Progenitor cell of endocrine pancreas (in vitro differentiated cells): ENCODE results near the gene CA12. TPM values are rescaled to one million over a fixed set of nuclear protein-coding genes. Genes with fewer than 3 reads are reported as not detected.
"Not testable (repeated sequence)": the region's sequence is repeated elsewhere in the genome, so short reads cannot be mapped to it uniquely, and the experiment has no call there.

Experiments
- DNase-seq: peaks from one replicate; pipeline ENCODE4 v3.0.0; 2021; ENCODE audit warnings: low spot score; ENCODE audit not compliant: unreplicated experiment
- H3K27ac Mint-ChIP-seq: 2 replicates; pipeline ENCODE4 v1.8.0; 2021; ENCODE audit warnings: mild to moderate bottlenecking, moderate library complexity, mixed read lengths
- H3K27me3 Mint-ChIP-seq: 2 replicates; pipeline ENCODE4 v1.8.0; 2021; ENCODE audit warnings: mixed read lengths
- H3K36me3 Mint-ChIP-seq: 2 replicates; pipeline ENCODE4 v1.8.0; 2022; ENCODE audit warnings: mixed read lengths; ENCODE audit not compliant: insufficient read depth
- H3K4me1 Mint-ChIP-seq: 2 replicates; pipeline ENCODE4 v1.8.0; 2021; ENCODE audit warnings: low read depth, mixed read lengths
- H3K4me3 Mint-ChIP-seq: 2 replicates; pipeline ENCODE4 v1.8.0; 2021; ENCODE audit warnings: low read depth, mild to moderate bottlenecking, moderate library complexity, mixed read lengths
- H3K9me3 Mint-ChIP-seq: 2 replicates; pipeline ENCODE4 v1.8.0; 2021; ENCODE audit warnings: low read depth, mixed read lengths
- total RNA-seq: library from RNA; stranded (reverse); gene quantifications from 2 replicates; pipeline ENCODE4 v1.2.1, GENCODE V29; 2021
- TF ChIP-seq, protein P1 (sequence below): fragments of 200-600 bp; sonication (generic); IDR thresholded peaks from one replicate; pipeline ENCODE4 v1.5.0; 2021; ENCODE audit warnings: antibody characterized with exemption, mild to moderate bottlenecking; ENCODE audit not compliant: unreplicated experiment

Gene CA12
- total RNA-seq, 1 donor from 2014 or later, result 0.38 TPM

DNA sequence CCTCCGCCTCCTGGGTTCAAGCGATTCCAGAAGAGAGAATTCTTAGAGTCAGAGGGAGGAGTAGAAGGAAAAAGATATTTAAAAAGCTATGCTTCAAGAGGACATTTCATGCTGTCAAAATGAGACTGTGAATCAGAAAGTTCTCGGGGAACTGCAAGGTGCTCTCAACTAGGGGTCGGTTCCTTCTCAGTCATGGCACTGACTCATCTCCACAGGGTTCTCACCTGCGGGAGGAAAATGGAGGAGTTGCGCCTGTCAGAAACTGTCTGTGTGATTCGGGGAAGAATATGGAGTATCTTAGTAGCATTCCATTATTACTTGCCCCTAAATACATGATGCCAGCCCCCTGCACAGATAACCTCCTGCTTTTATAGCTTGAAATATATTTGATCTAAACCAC is 56.9 kb downstream of the CA12 start:
- H3K4me1 Mint-ChIP-seq, result no peaks in the 10 kb centered on the region
- H3K27me3 Mint-ChIP-seq, result peaks cover 9% of the 10 kb centered on the region
- no peak for DNase-seq
- TF ChIP-seq, protein P1, sequence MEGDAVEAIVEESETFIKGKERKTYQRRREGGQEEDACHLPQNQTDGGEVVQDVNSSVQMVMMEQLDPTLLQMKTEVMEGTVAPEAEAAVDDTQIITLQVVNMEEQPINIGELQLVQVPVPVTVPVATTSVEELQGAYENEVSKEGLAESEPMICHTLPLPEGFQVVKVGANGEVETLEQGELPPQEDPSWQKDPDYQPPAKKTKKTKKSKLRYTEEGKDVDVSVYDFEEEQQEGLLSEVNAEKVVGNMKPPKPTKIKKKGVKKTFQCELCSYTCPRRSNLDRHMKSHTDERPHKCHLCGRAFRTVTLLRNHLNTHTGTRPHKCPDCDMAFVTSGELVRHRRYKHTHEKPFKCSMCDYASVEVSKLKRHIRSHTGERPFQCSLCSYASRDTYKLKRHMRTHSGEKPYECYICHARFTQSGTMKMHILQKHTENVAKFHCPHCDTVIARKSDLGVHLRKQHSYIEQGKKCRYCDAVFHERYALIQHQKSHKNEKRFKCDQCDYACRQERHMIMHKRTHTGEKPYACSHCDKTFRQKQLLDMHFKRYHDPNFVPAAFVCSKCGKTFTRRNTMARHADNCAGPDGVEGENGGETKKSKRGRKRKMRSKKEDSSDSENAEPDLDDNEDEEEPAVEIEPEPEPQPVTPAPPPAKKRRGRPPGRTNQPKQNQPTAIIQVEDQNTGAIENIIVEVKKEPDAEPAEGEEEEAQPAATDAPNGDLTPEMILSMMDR, result no peak
- H3K4me3 Mint-ChIP-seq, result no peak overlapping the region
- no peak overlapping the region for H3K27ac Mint-ChIP-seq
- no peaks in the 10 kb centered on the region for H3K36me3 Mint-ChIP-seq
- no peaks in the 10 kb centered on the region for H3K9me3 Mint-ChIP-seq

GRCh38 chr15:63323798-63324563 is 57.7 kb downstream of the CA12 start:
- no peak overlapping the region for H3K4me3 Mint-ChIP-seq
- TF ChIP-seq, protein P1, result no peak
- H3K36me3 Mint-ChIP-seq, result no peaks in the 10 kb centered on the region
- no peaks in the 10 kb centered on the region for H3K9me3 Mint-ChIP-seq
- peaks cover 9% of the 10 kb centered on the region for H3K27me3 Mint-ChIP-seq
- H3K27ac Mint-ChIP-seq, result no peak overlapping the region
- DNase-seq, result no peak
- no peaks in the 10 kb centered on the region for H3K4me1 Mint-ChIP-seq

DNA sequence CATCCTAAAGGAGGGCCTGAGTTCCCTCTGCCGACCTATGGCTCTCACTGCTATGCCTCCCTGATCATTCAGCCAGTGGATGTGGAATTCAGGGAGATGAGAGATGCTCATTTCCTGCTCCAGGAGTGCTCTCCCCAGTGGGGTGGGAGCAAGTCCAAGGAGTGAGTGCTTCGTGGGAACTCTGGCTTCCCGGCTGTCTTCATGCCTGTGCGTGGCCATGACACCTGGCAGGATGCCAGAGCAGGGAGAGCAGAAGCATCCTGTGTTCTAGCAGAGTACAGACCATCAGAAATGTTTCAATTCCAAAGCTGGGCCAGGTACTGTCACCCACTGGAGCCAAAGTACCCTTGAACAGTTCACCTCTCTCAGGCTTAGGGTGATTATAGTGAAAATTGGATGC is 59.1 kb downstream of the CA12 start:
- H3K36me3 Mint-ChIP-seq, result no peaks in the 10 kb centered on the region
- DNase-seq, result no peak
- TF ChIP-seq, protein P1, result no peak
- H3K27me3 Mint-ChIP-seq, result peaks cover 5% of the 10 kb centered on the region
- no peak overlapping the region for H3K27ac Mint-ChIP-seq
- H3K4me1 Mint-ChIP-seq, result no peaks in the 10 kb centered on the region
- H3K9me3 Mint-ChIP-seq, result peaks cover 3% of the 10 kb centered on the region
- H3K4me3 Mint-ChIP-seq, result no peak overlapping the region

- no peak for DNase-seq
- Mint-ChIP-seq H3K4me3 (no peak overlapping the region), H3K27me3 (peaks cover 5% of the 10 kb centered on the region), H3K9me3 (peaks cover 3% of the 10 kb centered on the region), H3K36me3 (no peaks in the 10 kb centered on the region), H3K4me1 (no peaks in the 10 kb centered on the region), H3K27ac (no peak overlapping the region)
- TF ChIP-seq, protein P1, result no peak
Measured at GRCh38 chr15:63321462-63321861, 60.2 kb downstream of the CA12 start.

GRCh38 chr15:63320981-63321380 is 60.7 kb downstream of the CA12 start:
- not testable (repeated sequence) for H3K9me3 Mint-ChIP-seq, H3K36me3 Mint-ChIP-seq, H3K4me3 Mint-ChIP-seq, H3K27me3 Mint-ChIP-seq, H3K27ac Mint-ChIP-seq, H3K4me1 Mint-ChIP-seq, DNase-seq

DNA sequence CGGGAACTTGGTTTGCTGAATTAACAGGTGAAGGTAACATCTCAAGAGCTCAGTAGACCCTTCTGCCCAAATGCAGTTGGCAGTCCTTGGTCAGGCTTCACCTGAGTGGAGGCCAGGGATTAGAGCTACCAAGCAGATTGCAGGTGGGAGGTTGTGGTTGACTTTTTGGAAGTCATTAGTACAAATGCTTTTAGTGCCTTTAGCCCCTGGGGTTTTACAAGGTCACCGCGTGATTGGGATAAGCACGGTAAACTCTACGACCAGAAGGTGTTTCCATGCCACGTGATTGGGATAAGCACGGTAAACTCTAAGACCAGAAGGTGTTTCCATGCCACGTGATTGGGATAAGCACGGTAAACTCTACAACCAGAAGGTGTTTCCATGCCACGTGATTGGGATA is 61.2 kb downstream of the CA12 start:
- H3K4me3 Mint-ChIP-seq, H3K4me1 Mint-ChIP-seq, H3K36me3 Mint-ChIP-seq, H3K27me3 Mint-ChIP-seq, H3K27ac Mint-ChIP-seq, DNase-seq, H3K9me3 Mint-ChIP-seq: not testable (repeated sequence)
